ENCODE measurements around the gene AHI1. TPM values are rescaled to one million over a fixed set of nuclear protein-coding genes. Genes with fewer than 3 reads are reported as not detected.
"Not testable (repeated sequence)": the region's sequence is repeated elsewhere in the genome, so short reads cannot be mapped to it uniquely, and the experiment has no call there.

The AHI1 gene
- total and polyA plus RNA-seq, 2 experiments from 2014 or later, result 14.8 to 21.5 TPM

DNA sequence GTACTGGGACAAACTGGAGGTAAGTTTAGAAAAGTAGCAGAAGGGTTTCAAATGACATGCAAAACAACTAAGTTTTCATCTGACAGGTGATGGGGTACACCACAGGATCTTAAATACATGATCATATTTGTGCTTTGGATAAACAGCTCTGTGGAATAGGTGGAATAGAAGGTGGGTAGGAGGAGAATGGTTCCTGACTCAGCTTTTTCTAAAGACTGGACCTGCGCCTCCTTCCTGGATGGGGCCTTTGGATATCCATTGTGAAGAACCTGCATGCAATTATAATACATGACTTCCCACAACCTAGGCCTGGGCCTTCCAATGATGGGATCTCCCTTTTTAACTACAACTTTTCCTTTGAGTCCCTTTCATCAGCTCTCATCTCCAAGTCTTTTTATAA lies 145.9 kb downstream of the AHI1 start:
- WGBS (ENCODE audit: low lambda C conversion rate, missing lambda C conversion rate), result 100% methylated on average over 1 of the region's 1 CpG
- DNase-seq (ENCODE audit: low spot score), result no peak
- Histone ChIP-seq H3K79me2 (no peaks in the 10 kb centered on the region), H3K9me2 (replicated peaks; ENCODE audit: insufficient read depth) (no peaks in the 10 kb centered on the region), H3K9me3 (ENCODE audit: low read depth) (no peaks in the 10 kb centered on the region), H3K4me2 (no peak overlapping the region), H3K36me3 (replicated peaks; ENCODE audit: insufficient read depth, low read depth) (no peaks in the 10 kb centered on the region), H3K27ac (no peak overlapping the region), H3K4me1 (ENCODE audit: insufficient read depth) (no peaks in the 10 kb centered on the region), H2AFZ (no peak overlapping the region), H3K27me3 (no peaks in the 10 kb centered on the region), H3K4me3 (no peak overlapping the region), H4K20me1 (ENCODE audit: insufficient read depth, poor library complexity, severe bottlenecking) (no peaks in the 10 kb centered on the region)
- TF ChIP-seq EZH2phosphoT487 (IDR thresholded peaks at IDR 0.05; ENCODE audit: low read depth, severe bottlenecking, unreplicated experiment), result no peak
- TF ChIP-seq EZH2 (IDR thresholded peaks at IDR 0.05; ENCODE audit: borderline replicate concordance), result no peak
- TF ChIP-seq, protein P1, sequence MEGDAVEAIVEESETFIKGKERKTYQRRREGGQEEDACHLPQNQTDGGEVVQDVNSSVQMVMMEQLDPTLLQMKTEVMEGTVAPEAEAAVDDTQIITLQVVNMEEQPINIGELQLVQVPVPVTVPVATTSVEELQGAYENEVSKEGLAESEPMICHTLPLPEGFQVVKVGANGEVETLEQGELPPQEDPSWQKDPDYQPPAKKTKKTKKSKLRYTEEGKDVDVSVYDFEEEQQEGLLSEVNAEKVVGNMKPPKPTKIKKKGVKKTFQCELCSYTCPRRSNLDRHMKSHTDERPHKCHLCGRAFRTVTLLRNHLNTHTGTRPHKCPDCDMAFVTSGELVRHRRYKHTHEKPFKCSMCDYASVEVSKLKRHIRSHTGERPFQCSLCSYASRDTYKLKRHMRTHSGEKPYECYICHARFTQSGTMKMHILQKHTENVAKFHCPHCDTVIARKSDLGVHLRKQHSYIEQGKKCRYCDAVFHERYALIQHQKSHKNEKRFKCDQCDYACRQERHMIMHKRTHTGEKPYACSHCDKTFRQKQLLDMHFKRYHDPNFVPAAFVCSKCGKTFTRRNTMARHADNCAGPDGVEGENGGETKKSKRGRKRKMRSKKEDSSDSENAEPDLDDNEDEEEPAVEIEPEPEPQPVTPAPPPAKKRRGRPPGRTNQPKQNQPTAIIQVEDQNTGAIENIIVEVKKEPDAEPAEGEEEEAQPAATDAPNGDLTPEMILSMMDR (IDR thresholded peaks at IDR 0.05; ENCODE audit: poor library complexity), result no peak

DNA sequence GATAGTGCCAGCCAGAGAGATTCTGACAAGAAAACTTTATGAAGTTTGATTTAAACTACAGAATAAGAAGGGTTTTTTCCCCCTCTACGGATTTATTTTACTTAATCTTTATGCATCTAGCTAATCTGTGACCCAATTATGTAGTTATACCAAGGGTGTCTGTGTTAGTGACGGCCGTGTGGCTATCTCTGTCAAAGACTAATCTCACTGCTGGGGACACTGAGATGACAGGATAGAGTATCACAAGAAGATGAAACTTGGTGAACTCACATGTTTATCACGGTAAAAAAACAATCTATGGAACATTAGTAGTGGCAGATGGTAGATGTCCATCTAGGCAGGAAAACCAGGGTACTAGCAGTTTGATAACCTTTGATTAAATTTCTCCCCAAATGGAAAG lies 149.7 kb downstream of the AHI1 start:
- 82% methylated on average over 4 of the region's 4 CpGs for WGBS (ENCODE audit: low lambda C conversion rate, missing lambda C conversion rate)
- no peak for DNase-seq (ENCODE audit: low spot score)
- Histone ChIP-seq H3K79me2 (no peaks in the 10 kb centered on the region), H3K27me3 (no peaks in the 10 kb centered on the region), H3K36me3 (replicated peaks; ENCODE audit: insufficient read depth, low read depth) (no peaks in the 10 kb centered on the region), H3K27ac (no peak overlapping the region), H4K20me1 (ENCODE audit: insufficient read depth, poor library complexity, severe bottlenecking) (no peaks in the 10 kb centered on the region), H3K4me1 (ENCODE audit: insufficient read depth) (no peaks in the 10 kb centered on the region), H3K9me2 (replicated peaks; ENCODE audit: insufficient read depth) (no peaks in the 10 kb centered on the region), H2AFZ (no peak overlapping the region), H3K9me3 (ENCODE audit: low read depth) (no peaks in the 10 kb centered on the region), H3K4me3 (no peak overlapping the region), H3K4me2 (no peak overlapping the region)
- TF ChIP-seq, protein P1 (IDR thresholded peaks at IDR 0.05; ENCODE audit: poor library complexity), result no peak
- no peak for TF ChIP-seq EZH2 (IDR thresholded peaks at IDR 0.05; ENCODE audit: borderline replicate concordance)
- TF ChIP-seq EZH2phosphoT487 (IDR thresholded peaks at IDR 0.05; ENCODE audit: low read depth, severe bottlenecking, unreplicated experiment), result no peak

DNA sequence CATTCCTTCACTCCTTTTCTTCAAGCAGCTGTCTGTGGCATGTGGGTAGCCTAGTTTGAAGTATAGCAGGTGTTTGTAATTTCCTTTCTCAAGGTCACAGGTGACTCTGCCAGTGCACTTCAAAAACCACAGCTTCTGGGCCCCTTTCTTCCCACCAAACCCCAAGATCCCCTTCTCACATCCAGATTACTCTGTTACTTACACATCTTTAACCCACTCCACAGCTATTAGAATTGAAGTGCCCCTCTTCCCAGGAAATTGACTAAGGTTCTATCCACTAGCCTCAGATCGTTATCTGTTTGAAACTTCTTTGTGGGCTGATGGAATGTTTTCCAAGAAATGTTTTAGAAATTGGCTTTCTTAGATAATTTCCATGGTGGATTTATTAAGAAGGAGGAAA lies 150.8 kb downstream of the AHI1 start:
- no peaks in the 10 kb centered on the region for H3K9me3 ChIP-seq (ENCODE audit: low read depth)
- no peaks in the 10 kb centered on the region for H3K9me2 ChIP-seq (replicated peaks; ENCODE audit: insufficient read depth)
- no peaks in the 10 kb centered on the region for H3K79me2 ChIP-seq
- no peaks in the 10 kb centered on the region for H3K36me3 ChIP-seq (replicated peaks; ENCODE audit: insufficient read depth, low read depth)
- H3K4me2 ChIP-seq, result no peak overlapping the region
- H3K4me1 ChIP-seq (ENCODE audit: insufficient read depth), result no peaks in the 10 kb centered on the region
- TF ChIP-seq EZH2phosphoT487 (IDR thresholded peaks at IDR 0.05; ENCODE audit: low read depth, severe bottlenecking, unreplicated experiment) (no peak), EZH2 (IDR thresholded peaks at IDR 0.05; ENCODE audit: borderline replicate concordance) (no peak)
- TF ChIP-seq, protein P1 (IDR thresholded peaks at IDR 0.05; ENCODE audit: poor library complexity), result no peak
- H3K27ac ChIP-seq, result no peak overlapping the region
- H4K20me1 ChIP-seq (ENCODE audit: insufficient read depth, poor library complexity, severe bottlenecking), result no peaks in the 10 kb centered on the region
- WGBS (ENCODE audit: low lambda C conversion rate, missing lambda C conversion rate), result 64% methylated on average over 1 of the region's 1 CpG
- no peak overlapping the region for H2AFZ ChIP-seq
- DNase-seq (ENCODE audit: low spot score), result no peak
- no peaks in the 10 kb centered on the region for H3K27me3 ChIP-seq
- no peak overlapping the region for H3K4me3 ChIP-seq

DNA sequence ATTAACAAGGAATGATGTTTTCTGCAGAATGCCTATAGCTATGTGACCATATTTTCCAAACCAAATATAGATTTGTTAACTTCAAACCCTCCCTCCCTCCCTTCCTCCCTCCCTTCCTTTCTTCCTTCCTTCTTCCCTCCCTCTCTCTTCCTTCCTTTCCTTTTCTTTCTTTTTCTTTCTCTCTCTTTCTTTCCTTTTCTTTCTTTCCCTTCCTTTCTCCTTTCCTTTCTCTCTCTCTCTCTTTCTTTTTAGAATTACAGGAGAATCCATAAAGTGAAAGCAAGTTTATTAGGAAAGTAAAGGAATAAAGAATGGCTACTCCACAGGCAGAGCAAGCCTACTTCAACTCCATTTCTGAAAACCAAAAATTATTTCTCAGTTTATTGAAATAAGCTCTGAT lies 153.0 kb downstream of the AHI1 start:
- TF ChIP-seq, protein P1 (IDR thresholded peaks at IDR 0.05; ENCODE audit: poor library complexity), result no peak
- TF ChIP-seq EZH2phosphoT487 (IDR thresholded peaks at IDR 0.05; ENCODE audit: low read depth, severe bottlenecking, unreplicated experiment) (no peak), EZH2 (IDR thresholded peaks at IDR 0.05; ENCODE audit: borderline replicate concordance) (no peak)
- DNase-seq (ENCODE audit: low spot score), result no peak
- Histone ChIP-seq H2AFZ (no peak overlapping the region), H3K4me3 (no peak overlapping the region), H3K27ac (no peak overlapping the region), H3K4me2 (no peak overlapping the region), H4K20me1 (ENCODE audit: insufficient read depth, poor library complexity, severe bottlenecking) (no peaks in the 10 kb centered on the region), H3K36me3 (replicated peaks; ENCODE audit: insufficient read depth, low read depth) (no peaks in the 10 kb centered on the region), H3K9me3 (ENCODE audit: low read depth) (no peaks in the 10 kb centered on the region), H3K9me2 (replicated peaks; ENCODE audit: insufficient read depth) (no peaks in the 10 kb centered on the region), H3K27me3 (no peaks in the 10 kb centered on the region), H3K79me2 (no peaks in the 10 kb centered on the region), H3K4me1 (ENCODE audit: insufficient read depth) (no peaks in the 10 kb centered on the region)

DNA sequence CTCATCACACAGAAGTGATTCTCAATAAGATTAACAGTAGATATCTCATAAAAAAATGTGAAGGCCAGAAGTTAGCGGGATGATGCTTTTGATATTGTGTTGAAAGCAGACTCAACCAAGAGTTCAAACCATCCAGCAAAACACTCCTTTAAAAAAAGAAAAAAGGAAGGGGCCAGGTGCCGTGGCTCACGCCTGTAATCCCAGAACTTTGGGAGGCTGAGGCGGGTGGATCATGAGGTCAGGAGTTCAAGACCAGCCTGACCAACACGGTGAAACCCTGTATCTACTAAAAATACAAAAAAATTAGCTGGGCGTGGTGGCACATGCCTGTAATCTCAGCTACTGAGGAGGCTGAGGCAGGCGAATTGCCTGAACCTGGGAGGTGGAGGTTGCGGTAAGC lies 157.6 kb downstream of the AHI1 start:
- not testable (repeated sequence) for H3K4me3 ChIP-seq; DNase-seq (ENCODE audit: low spot score); H3K27ac ChIP-seq; H2AFZ ChIP-seq; H3K79me2 ChIP-seq; H3K9me3 ChIP-seq (ENCODE audit: low read depth); H3K9me2 ChIP-seq (replicated peaks; ENCODE audit: insufficient read depth); H3K4me2 ChIP-seq; H3K36me3 ChIP-seq (replicated peaks; ENCODE audit: insufficient read depth, low read depth); H3K27me3 ChIP-seq; H3K4me1 ChIP-seq (ENCODE audit: insufficient read depth); H4K20me1 ChIP-seq (ENCODE audit: insufficient read depth, poor library complexity, severe bottlenecking)
- WGBS (ENCODE audit: low lambda C conversion rate, missing lambda C conversion rate), result 94% methylated on average over 8 of the region's 8 CpGs

Measured in hepatocyte (in vitro differentiated cells).